T-helper 1 cell treated with Interleukin-12 subunit alpha and Interleukin-12 subunit beta and Interleukin-4 antibody, amounts not matched to agents 30 μg/mL and 1 μg/mL, for 36 hours (primary cell): ENCODE measurements around the gene PHACTR1.

Experiments used
- H3K27ac Mint-ChIP-seq: one replicate; pipeline ENCODE4 v1.8.0; 2021; ENCODE audit warnings: mild to moderate bottlenecking, mixed read lengths
- H3K27me3 Mint-ChIP-seq: one replicate; pipeline ENCODE4 v1.8.0; 2021; ENCODE audit warnings: low read depth, mixed read lengths
- H3K36me3 Mint-ChIP-seq: one replicate; pipeline ENCODE4 v1.8.0; 2021; ENCODE audit warnings: low read depth, mixed read lengths
- H3K4me1 Mint-ChIP-seq: one replicate; pipeline ENCODE4 v1.8.0; 2021; ENCODE audit warnings: low read depth, mixed read lengths
- H3K4me3 Mint-ChIP-seq: one replicate; pipeline ENCODE4 v1.8.0; 2021; ENCODE audit warnings: mild to moderate bottlenecking, moderate library complexity, mixed read lengths
- H3K9me3 Mint-ChIP-seq: one replicate; pipeline ENCODE4 v1.8.0; 2021; ENCODE audit warnings: mixed read lengths

Gene PHACTR1

GRCh38 chr6:12836009-12836408 is 119.4 kb downstream of the PHACTR1 start:
- H3K36me3 Mint-ChIP-seq = no peaks in the 10 kb centered on the region
- no peaks in the 10 kb centered on the region for H3K9me3 Mint-ChIP-seq
- no peaks in the 10 kb centered on the region for H3K4me1 Mint-ChIP-seq
- H3K27ac Mint-ChIP-seq = no peak overlapping the region
- H3K27me3 Mint-ChIP-seq = no peaks in the 10 kb centered on the region
- H3K4me3 Mint-ChIP-seq = no peak overlapping the region

DNA sequence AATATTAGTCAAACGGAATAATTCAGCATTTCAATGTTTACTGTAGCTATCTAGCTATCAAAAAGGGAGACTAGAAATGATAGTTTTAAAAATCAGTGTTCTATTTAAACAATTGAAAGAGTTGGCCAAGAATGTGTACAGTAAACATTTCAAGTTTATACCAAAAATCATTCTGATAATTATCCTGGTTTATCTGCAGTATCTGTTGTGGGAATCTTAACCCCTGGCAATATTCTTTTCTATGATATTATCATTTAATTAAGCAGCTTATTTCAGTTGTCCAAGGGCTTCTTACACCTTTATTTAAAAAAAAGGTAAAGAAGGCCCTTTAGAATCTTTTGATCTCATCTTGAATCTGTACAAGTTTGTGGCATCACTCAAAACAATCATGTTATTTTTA is 125.1 kb downstream of the PHACTR1 start:
- H3K27me3 Mint-ChIP-seq = no peaks in the 10 kb centered on the region
- no peak overlapping the region for H3K27ac Mint-ChIP-seq
- H3K4me3 Mint-ChIP-seq = no peak overlapping the region
- no peaks in the 10 kb centered on the region for H3K9me3 Mint-ChIP-seq
- H3K36me3 Mint-ChIP-seq = no peaks in the 10 kb centered on the region
- no peaks in the 10 kb centered on the region for H3K4me1 Mint-ChIP-seq

- Mint-ChIP-seq H3K4me3 (no peak overlapping the region), H3K36me3 (no peaks in the 10 kb centered on the region), H3K9me3 (no peaks in the 10 kb centered on the region), H3K27ac (no peak overlapping the region), H3K4me1 (no peaks in the 10 kb centered on the region), H3K27me3 (no peaks in the 10 kb centered on the region)
These were observed 125.5 kb downstream of the PHACTR1 start for GRCh38 chr6:12842114-12842513.

DNA sequence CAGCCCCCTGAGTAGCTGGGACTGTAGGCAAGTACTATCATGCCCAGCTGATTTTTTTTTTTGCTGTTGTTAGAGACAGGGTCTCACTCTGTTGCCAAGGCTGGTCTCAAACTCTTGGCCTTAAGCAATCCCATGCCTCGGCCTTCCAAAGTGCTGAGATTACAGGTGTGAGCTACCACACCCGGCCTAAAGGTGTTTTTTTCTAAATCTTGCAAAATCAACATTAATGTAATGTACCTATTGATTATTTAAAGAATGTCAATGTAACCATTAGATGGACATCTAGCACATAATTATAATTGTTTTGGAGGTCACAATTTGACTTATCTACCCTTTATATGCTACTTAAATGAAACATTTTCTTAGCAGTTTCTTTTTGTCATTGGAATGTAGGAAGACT is 126.1 kb downstream of the PHACTR1 start:
- no peak overlapping the region for H3K27ac Mint-ChIP-seq
- no peaks in the 10 kb centered on the region for H3K27me3 Mint-ChIP-seq
- no peak overlapping the region for H3K4me3 Mint-ChIP-seq
- H3K4me1 Mint-ChIP-seq = no peaks in the 10 kb centered on the region
- no peaks in the 10 kb centered on the region for H3K36me3 Mint-ChIP-seq
- H3K9me3 Mint-ChIP-seq = no peaks in the 10 kb centered on the region

GRCh38 chr6:12844284-12845223 is 128.0 kb downstream of the PHACTR1 start:
- Mint-ChIP-seq H3K4me3 (no peak overlapping the region), H3K27me3 (no peaks in the 10 kb centered on the region), H3K4me1 (no peaks in the 10 kb centered on the region), H3K27ac (no peak overlapping the region), H3K9me3 (no peaks in the 10 kb centered on the region), H3K36me3 (no peaks in the 10 kb centered on the region)

DNA sequence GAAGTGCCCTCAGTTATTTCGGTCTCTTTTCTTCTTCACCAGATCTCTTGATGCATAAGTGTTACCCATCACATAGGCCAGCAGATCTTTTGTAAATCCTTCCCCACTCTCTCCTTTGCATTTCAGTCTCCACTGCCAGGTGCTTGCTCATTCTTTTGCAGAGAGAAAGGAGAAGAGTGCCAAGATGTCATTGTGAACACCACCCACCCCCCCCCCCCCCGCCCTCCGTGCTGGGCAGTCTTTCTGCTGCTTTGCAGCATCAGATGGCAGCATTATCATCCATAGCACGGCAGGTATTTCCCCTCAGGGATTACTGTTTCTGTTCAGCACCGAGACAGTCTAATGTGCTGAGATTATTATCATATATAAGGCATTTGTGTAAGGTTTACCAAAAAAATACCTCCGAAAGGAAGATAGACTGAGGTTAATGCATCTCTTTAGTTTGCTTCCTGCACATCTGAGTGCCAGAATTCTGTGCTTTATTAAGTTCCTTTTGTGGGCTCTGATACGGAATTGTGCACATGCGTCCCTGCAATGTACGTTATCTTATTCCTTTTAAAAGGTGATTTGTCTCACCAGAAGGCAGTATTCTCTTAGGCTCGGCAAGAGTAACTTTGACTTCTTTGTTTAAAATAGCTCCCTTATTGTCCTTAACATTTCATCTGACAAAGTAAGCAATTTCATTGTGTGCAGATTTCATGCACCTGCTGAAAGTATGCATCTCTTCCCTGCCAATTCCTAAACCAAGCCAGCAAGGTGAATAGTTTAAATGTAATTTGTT is 128.8 kb downstream of the PHACTR1 start:
- H3K36me3 Mint-ChIP-seq = no peaks in the 10 kb centered on the region
- no peak overlapping the region for H3K27ac Mint-ChIP-seq
- H3K4me3 Mint-ChIP-seq = no peak overlapping the region
- no peaks in the 10 kb centered on the region for H3K9me3 Mint-ChIP-seq
- no peaks in the 10 kb centered on the region for H3K4me1 Mint-ChIP-seq
- no peaks in the 10 kb centered on the region for H3K27me3 Mint-ChIP-seq

DNA sequence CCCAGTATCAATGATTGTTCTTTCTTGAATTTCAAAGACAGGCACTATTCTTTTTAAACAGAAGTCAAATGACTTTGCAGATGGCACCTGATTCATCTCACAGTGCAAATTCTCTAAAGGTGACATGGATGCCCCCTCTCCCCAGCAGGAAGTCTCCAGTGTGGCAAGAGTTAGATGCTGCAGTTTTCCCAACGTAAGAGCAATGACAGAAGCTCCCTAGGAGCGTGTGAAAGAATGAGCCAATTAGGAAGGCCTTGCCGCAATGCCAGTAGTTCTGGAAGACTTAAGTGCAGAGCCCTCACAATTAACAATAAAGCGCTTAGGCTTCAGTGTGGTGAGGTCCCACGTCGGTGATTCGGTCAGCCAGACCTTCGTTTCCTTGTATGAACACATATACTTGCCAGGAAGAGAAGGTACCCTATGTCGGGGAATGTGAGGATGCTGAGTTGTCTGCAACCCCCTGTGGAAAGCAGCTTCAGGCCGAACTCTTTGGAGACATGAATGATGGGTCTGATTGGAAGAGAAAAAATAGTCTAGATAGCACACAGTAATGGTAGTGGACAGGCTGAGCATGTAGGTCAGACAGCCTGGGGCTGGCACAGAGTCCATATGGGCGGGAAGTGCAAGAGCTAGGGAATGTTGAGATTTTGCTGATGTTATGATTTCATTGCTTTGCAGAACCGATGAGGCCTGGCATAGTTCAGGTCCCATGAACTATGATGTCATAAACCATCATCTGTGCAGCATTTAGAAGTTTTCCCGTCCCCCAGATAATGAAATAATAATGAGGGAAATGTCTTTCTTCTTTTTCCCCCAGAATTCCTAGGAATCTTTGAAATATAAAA is 132.6 kb downstream of the PHACTR1 start:
- Mint-ChIP-seq H3K9me3 (no peaks in the 10 kb centered on the region), H3K27me3 (no peaks in the 10 kb centered on the region), H3K4me1 (no peaks in the 10 kb centered on the region), H3K36me3 (no peaks in the 10 kb centered on the region), H3K27ac (no peak overlapping the region), H3K4me3 (no peak overlapping the region)

- H3K4me1 Mint-ChIP-seq = no peaks in the 10 kb centered on the region
- H3K27ac Mint-ChIP-seq = no peak overlapping the region
- H3K9me3 Mint-ChIP-seq = no peaks in the 10 kb centered on the region
- no peaks in the 10 kb centered on the region for H3K27me3 Mint-ChIP-seq
- H3K4me3 Mint-ChIP-seq = no peak overlapping the region
- H3K36me3 Mint-ChIP-seq = no peaks in the 10 kb centered on the region
These were observed 133.2 kb downstream of the PHACTR1 start for GRCh38 chr6:12849809-12850198.

DNA sequence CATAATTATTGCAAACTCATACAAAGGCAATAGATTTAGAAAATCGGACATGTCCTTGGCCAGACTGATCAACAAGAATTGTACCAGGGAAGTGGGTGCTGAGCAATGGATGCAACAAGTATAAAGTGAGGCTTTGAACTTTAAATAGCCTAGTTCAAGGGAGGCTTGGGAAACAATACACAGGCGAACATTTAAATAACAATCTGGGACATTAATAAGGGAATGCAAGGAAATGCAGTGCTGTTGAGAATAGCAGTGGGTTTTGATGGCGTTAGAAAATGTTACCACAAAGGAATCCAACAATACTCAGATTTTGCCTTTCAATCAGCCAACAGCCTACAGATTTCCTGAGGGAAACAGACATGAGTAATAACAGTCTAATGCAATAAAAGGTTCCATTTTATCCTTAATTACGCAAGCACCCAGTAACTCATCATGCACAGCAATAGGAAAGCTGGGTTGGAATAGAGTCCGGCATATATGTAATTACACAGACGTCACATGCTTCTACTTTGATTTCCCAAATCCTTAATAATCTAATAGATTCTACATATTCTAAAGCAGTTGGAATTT is 134.6 kb downstream of the PHACTR1 start:
- Mint-ChIP-seq H3K36me3 (no peaks in the 10 kb centered on the region), H3K4me3 (no peak overlapping the region), H3K27ac (no peak overlapping the region), H3K9me3 (no peaks in the 10 kb centered on the region), H3K4me1 (no peaks in the 10 kb centered on the region), H3K27me3 (no peaks in the 10 kb centered on the region)

DNA sequence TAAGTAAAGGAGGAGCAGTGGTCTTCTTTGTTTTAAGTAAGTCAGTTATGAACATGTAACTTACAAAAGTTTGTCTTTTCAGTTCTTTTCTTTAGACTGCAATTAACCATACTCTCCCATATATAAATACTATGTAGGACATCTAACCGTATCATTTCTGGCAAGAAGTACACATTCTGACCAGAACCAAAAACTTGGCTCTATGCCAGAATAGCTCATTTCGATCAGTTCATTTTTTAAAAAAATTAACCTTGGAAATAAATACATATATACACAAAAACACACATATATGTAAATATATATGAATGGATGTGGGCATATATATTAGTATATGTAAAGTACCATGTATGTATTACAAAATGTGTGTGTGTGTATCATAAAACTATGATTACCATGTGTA is 145.0 kb downstream of the PHACTR1 start:
- no peaks in the 10 kb centered on the region for H3K27me3 Mint-ChIP-seq
- no peaks in the 10 kb centered on the region for H3K9me3 Mint-ChIP-seq
- no peaks in the 10 kb centered on the region for H3K36me3 Mint-ChIP-seq
- H3K4me3 Mint-ChIP-seq = no peak overlapping the region
- no peak overlapping the region for H3K27ac Mint-ChIP-seq
- no peaks in the 10 kb centered on the region for H3K4me1 Mint-ChIP-seq

GRCh38 chr6:12865117-12865516 is 148.6 kb downstream of the PHACTR1 start:
- Mint-ChIP-seq H3K9me3 (no peaks in the 10 kb centered on the region), H3K27ac (no peak overlapping the region), H3K36me3 (no peaks in the 10 kb centered on the region), H3K27me3 (no peaks in the 10 kb centered on the region), H3K4me3 (no peak overlapping the region), H3K4me1 (no peaks in the 10 kb centered on the region)

DNA sequence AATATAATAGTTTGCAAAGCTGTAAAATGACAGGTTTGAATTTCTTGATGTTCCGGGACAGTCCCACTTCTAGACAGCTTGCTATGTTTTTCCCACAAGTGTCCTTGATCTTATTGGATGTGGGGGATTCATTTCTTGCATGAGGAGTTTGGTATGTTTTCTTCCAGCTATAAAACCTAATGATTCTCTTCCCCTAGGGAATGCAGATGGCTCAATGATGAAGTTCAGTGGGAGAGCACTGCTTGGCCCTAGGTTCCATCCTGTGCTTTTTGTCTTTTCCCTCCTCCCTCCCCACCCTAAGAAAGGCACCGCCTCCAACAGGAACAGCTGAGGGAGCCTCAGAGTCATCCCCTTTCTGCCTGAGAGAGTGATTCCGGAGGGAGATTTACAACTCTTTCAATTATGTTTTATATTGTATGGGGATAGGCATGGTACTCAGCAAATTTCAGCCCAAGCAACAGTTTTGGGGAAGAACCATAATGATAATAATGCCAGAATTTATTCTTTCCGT is 149.2 kb downstream of the PHACTR1 start:
- H3K4me1 Mint-ChIP-seq = no peaks in the 10 kb centered on the region
- H3K4me3 Mint-ChIP-seq = no peak overlapping the region
- no peaks in the 10 kb centered on the region for H3K27me3 Mint-ChIP-seq
- no peaks in the 10 kb centered on the region for H3K9me3 Mint-ChIP-seq
- H3K27ac Mint-ChIP-seq = no peak overlapping the region
- no peaks in the 10 kb centered on the region for H3K36me3 Mint-ChIP-seq

DNA sequence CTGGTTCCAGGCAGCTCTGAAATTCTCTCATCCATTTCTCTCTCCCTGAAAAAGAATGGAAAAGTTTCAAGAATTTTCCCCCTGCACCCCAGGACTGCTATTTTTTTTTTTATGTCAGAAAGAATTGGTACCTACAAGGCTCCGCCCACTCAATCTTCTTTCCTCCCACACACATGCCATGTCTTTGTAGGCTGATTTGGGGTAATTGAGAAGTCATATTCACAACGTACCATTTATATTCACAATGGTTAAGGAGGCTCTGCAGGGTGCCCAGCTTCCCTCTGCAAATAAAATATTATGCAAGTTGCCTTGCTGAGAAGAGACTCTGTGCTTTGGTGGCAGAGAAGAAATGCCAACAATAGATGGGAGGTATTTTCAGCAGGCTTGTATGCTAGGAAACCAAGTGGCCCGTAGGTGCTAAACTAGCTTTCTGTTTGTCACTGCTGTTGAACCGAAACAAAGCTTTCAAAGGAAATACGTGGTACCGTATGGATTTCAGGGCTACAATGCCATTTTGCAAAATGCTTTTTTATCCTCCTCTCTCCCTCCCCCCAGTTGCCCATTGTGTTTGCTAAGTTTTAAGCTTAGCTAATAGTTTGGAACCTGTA is 150.0 kb downstream of the PHACTR1 start:
- H3K9me3 Mint-ChIP-seq = no peaks in the 10 kb centered on the region

More for the DNA sequence above, 150.0 kb downstream of the PHACTR1 start:
- H3K27ac Mint-ChIP-seq = no peak overlapping the region
- no peaks in the 10 kb centered on the region for H3K4me1 Mint-ChIP-seq
- no peaks in the 10 kb centered on the region for H3K36me3 Mint-ChIP-seq
- no peak overlapping the region for H3K4me3 Mint-ChIP-seq
- no peaks in the 10 kb centered on the region for H3K27me3 Mint-ChIP-seq
